Activated CD8-positive, alpha-beta memory T cell treated with anti-CD3 and anti-CD28 coated beads for 24 hours (primary cell): ENCODE measurements around the gene GNAL.

ENCODE experiments used
- DNase-seq: peaks from one replicate; pipeline ENCODE4 v3.0.0-alpha.2; 2020

The GNAL gene

DNA sequence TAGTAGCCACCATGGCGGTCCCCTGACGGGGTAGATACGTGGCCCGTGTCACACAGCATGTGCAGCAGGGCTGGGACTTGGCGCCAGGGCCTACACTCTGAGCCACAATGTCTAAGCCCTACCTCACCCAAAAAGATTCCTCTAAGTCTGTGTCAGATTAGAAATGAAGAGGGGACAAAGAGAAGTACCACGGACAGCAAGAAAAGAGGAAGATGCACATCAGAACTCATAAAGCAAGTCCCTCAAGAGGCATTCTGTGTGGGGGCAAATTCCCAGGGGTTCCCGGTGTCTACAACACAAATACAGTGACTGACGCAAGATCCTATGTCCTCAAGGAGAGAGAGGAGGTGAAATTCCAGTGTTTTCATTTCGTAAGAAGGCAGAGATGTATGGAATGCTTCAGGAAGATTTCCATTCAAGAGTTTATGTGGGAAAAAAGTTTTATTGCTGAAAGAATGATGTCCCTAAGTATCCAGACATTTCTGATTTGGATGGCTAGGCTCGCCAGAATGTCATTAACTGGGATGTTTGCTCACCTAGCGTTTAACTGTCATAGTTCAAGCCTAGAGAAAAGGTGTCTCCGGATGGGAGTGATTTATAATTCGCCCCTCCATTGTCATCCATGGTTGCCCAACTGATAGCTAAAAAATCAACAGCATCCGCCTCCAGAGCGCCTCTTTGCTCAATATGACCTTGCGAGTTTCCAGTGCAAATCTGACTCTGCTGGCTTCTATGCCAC is 86.5 kb downstream of the GNAL start:
- no peak for DNase-seq

DNA sequence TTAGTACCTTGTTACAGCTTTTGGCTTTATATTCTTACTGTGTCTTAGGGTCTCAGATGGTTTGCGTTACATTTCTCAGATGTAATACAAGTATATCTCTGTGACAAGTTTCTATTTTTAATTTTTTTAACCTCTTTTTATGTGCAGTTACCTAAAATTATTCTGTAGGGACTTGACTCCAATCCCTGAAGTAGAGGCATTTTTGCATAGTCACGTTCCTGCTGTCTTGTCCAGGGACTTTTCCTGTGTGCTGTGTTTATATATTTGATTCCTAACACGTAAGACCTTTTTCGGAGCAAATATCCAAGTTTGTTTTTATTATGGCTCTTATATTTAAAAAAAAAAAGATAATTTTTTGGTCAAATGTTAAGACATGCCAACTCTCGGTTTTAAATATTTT is 91.0 kb downstream of the GNAL start:
- DNase-seq = no peak

DNA sequence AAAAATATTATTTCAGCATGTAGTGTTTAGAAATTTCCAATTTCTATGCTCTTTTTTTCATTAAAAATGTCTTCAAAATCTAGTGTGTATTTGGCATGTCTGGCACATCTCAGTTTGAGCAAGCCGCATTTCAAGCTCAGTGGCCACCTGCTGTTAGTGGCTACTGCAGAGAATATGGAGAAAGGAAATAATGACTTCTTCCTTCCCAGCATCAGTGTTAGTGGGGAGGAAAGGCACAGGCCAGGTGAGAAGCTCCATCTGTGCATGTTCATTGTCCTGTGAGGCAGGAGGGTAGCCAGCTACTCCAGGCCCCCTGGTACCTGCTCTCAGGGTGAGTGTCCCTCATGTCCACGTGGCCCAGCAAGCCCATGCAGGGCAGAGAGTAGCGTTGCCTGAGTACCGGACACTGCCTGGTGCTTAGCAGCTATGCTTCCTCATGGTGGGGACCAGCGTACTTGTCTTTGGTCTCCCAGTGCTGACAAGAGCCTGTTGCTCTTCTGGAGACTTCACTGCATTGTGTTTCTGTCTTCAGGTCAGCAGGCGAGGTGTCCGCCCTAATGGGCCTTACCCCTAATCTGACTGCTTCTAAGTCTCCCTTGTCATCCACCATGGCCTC is 94.8 kb downstream of the GNAL start:
- no peak for DNase-seq

DNA sequence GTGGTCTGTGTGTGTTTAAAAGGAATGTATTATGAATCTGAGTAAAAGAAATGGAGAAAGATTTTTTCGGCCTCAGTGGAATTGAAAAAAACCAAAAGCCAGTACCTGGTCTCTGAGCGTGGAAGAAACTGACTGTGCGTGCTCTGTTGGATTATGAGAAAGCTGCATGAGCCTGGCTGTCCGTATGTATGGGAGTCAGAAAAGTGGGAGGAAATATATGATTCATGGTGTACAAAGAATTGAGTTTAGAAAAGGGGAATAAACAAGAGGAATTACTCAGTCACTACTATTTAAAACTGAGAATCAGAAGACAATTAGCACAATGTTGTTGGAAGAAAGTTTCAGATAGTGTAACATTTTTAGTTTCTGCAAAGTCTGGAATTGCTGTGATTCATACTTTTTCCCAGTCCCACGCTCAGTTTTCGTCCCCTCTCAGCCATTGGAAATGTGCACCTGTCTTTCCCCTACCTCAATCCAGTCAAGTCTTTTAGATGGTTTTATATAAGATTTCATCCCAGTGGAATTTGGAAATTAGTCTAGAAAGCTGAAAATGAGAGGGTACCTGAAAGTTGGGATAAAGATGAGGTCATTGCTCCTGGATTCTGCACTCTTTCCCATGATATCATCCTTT is 95.7 kb downstream of the GNAL start:
- no peak for DNase-seq

DNA sequence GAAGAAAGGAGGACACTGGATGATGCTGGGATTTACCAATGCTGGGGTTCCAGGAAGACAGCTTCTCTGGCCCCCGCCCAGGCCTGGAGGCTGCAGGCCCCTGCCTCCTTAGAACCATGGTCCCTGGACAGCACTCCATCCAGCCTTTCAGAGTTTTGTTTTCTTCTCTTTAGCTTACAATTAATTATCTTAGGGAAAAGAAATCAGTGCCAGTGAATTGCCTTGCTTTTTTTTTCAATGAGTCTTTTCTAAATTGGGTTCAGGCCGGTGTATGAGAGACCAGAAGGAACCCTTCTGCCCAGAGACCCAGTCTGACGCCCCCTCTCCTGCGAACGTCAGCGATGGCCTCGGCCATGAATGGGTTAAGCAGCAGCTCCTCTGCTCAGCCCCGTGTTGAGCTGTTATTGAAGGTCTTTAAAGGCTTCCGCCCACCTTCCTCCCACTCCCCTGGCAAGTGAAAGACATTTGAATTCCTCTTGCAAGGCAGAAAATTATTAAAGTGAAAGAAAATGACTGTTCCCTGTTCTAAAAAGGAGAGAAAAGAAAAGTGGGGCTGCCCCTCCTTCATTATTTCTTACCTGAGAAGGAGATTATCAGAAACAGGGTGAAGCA is 96.5 kb downstream of the GNAL start:
- no peak for DNase-seq

DNA sequence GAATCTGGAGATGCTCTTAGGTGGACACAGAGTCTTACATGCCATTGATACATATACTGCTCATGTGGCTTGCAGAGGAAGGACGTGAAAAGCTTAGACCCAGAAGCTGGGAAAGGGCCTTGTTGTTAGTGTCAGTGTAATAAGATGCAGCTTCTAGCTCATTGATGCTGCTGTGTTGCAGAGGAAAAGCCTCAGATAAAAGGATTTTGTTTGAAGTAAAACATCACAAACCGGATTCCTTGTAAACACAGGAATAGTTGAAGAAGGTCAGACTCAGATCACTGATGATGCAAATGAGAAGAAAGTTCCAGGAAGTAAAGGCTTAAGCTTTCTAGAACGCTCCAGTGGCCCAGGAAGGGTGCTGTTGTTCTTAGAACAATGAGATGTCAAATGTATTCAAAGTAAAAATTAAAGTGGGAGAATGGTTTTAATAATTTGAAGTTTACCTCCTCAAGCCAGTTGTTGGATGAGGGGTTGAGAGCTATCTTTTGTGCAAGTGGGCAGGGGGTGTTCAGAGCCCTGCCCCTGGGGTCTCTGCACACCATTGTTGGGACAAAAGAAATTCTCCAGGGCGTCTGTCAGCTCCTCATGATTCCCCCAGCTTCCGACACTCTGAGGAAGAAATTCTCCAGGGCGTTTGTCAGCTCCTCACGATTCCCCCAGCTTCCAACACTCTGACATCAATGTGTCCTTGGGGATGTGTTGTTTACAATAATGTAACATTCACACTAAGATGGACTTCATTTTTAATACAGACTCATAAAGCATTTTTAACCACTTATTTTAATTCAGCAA is 100.8 kb downstream of the GNAL start:
- DNase-seq = no peak

DNA sequence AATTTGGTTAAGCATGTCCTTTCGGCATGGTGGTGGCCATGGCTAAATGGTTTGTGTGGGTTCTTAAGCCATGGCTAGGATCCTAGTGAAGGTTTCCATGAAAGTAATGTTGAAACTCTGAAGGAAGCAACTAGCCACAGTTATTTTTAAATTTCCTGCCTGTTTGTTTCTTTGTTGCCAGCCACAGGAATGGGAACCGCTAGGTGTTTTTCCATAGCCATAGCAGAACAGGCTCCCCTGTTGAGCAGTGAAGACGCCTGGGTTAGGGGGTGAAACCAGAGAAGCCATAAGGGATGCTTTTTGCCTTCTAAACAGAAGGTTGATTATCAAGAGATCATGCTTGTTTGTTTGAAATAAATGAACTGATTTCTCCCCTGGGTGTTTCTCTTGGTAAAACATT is 102.1 kb downstream of the GNAL start:
- no peak for DNase-seq

DNA sequence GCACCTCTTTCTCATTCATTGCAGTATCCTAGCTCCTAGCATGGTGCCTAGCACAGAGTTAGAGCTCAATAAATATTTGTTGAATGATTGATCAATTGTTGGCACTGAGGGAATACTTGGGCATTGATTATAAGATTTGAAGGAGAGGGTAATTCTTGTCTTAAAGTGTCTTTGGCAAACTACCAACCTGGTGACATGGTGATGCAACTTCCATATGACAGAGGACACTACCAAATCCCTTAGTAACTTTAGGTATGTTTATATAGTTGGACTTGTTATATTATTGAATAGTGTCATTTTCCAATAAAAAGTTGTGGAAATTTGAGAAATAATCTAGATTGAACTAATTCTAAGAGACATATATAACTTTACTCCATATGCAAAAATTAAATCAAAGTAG is 103.6 kb downstream of the GNAL start:
- DNase-seq = no peak

DNA sequence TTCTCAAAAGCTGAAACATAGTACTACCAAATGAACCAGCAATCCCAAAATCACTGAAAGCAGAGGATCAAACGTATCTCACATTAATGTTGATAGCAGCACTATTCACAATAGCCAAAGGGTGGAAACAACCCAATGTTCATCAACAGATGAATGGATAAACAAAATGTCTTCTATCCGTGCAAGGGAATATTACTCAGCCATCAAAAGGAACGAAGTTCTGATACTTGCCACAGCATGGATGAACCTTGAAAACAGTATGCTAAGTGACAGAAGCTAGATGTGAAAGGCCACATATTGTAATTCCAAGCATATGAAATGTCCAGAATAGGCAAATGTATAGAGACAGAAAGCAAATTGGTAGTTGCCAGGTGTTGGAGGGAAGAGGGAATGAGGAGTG is 105.1 kb downstream of the GNAL start:
- DNase-seq = no peak

DNA sequence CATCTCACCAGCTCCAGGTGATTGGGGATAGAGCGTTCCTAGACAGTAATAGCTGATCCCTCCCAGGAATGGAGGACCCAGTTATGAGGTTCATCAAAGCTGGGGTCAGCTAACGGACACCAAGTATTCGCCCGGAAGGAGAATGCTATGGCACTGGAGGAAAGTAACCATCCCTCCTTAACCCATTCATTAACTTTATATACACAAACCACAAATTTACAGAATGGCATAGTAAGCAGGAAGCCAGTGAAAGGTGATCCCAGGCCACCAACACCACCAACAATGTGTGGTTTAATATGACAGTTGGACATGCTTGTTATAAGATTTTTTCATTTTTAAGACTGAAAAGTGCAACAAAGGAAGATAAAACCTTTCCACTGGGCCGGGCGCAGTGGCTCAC is 106.9 kb downstream of the GNAL start:
- DNase-seq = no peak

DNA sequence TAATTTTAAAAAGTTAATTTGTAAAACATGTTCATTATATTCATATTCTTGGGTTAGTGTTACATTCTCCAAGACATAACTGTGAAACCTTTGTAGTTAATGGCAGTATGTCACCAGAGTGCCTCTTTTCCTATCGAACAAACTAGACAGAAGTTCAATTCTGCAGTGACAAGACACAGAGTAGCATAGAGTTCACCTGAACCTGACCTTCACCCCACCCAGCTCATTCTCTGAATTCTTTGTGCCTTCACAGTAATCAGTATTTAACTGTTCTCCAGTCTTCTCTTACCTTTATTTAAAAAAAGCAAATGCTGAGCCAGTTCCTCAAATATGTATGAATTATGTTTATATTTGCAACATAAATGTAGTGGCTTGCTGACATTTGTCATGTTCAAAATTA is 109.2 kb downstream of the GNAL start:
- DNase-seq = no peak

DNA sequence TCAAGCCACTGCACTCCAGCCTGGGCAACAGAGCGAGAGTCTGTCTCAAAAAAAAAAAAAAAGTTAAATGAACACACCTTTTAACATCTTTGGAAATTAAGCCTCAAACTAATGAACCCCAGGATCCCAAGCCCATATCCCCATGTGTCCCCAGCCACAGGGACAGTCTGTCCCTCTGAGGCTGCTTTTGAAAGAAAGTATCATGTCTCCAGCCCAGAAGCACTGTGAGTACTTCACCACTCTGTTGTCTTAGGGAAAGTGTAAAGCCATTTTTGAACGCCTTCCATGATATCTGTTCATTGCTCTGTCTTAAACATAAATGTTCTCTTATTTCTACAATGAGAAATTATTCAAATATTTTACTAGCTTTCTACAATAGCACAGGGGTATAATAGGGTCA is 110.0 kb downstream of the GNAL start:
- DNase-seq = no peak

DNA sequence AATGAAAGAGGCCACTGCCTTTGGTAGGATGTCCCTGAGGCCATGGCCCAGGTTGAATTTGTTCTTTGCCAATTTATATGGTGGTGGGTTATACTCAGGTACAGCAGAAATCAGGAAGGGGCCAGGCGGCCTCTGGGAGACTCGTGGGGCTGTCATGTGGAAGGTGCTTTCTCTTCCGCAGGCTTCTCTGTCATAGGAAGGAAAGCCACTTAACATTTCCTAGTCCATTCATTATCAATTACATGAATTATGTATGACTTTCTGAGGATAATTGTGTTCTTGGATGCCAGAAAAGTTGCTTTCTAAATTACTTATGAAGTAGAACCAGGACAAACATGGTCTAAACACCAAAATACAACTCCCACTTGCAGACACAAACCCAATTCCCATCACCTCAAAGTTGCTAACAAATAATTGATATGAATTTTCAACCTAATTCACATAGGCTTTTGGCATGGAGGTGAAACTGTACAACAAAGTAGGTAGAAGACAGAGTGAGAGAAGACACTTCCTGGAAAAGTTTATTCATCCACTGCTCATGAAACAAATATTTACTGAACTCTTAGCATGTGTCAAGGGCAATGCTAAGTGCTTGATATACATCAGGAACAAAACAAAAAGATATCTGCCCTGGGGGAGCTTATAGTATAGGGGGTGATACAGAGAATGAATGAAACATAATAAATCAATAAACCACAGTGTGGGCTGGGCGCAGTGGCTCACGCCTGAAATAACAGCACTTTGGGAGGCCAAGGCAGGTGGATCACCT is 111.7 kb downstream of the GNAL start:
- DNase-seq = no peak

DNA sequence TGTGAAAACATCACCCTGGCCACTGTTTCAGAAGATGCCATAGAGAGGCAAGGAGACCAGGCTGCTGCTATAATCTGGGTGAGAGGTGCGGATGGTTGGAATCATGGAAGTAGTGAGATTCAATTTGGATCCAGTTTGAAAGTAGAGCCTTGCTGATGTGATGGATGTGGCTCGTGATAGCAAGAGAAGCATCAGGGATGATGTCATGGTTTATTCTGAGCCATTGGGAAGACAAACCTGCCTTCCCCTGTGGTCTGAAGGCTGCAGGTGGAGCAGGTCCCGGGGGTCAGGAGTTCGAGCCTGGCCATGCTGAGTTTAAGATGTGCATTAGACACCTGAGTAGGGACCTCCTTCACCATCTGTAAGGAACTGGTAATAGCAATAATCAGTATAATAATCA is 112.5 kb downstream of the GNAL start:
- DNase-seq = no peak

DNA sequence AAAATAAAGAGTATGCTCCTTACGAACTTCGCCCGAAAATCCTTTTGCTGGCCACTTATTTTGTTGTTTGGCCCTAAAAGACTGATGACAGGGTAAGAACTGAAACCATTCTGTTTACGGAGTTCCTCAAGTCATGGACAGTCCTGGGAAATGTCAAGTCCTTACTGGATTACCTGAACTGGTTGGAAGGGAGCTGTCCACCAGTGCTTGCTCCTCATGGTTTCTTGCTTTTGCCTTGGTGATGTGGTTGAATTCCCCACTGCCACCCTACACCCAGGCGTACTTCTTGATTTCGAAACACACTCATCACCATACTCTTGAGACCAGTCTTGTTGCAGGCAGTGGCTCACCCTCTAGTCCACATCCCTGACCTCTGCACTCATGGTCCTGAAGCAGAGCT is 113.1 kb downstream of the GNAL start:
- DNase-seq = no peak

DNA sequence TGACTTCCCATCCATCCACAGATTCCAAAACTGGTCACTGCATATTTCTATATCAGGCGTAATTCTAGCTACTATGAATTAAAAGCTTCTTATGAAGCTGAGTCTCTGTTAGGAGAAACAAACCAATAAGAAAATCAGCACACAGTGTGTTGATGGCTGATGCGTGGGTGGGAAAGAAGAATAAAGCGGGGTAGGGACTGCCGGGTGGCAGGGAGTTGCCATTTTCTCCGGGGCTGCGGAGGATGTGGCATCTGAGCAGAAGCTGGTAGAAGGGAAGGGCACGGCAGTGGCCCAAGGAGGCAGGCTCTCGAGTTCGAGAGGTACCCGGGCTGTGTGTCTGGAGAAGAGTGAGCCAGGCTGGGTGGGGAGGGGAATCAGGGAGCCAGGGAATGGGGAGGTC is 113.5 kb downstream of the GNAL start:
- DNase-seq = no peak

DNA sequence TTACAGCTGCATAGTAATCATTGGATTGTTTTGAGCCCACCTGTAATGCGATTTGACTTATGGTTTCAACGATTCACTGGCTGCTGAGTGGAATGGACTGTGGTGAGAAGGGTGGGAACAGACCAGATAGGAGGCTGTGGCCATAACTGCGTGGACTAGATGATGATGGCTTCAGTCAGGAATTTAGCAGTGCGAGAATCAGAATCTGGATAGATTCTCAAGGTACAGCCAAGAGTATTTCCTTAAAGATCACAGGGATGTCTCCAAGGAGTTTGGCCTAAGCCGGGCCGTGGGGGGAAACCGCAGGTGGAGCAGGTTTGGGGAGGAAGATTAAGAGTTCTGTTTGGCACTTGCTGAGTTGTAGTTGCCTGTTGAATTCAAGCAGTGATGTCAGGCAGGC is 118.2 kb downstream of the GNAL start:
- DNase-seq = no peak

DNA sequence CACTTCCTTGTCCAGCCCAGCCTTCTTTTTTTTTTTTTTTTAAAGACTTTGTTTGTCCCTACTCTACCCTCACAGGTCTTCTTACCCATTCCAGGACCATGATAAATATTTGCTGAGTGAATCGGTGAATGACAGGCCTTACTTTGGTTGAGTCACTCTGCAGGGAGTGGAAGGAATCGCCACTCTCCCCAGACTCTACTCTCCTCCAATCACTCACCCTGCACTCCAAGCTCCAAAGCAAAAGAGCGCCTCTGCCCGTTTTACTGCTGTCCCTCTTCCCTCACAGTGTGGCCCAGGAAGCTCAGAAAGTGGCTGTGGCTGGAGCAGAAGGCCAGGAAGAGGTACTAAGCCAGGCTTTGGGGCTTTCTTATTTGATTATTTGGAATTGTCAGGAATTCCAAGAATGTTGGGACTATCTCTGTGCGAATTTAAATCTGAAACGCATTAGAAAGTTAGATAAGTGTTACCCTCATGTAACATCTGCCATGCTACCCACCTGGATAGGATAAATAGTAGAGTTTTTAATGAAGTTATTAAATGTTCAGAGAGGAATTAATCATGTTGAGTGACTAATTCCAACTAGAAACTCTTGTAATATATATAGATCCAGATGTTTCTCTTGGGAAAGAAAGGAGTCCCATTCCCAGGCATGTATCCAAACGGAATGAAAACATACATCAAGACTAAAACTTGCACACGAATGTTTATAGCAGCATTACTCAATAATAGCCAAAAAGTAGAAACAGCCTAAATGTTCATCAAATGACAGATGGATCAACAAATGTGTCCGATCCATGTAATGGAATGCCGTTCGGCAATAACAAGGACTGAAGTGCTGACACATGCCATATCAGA is 119.2 kb downstream of the GNAL start:
- DNase-seq = no peak

DNA sequence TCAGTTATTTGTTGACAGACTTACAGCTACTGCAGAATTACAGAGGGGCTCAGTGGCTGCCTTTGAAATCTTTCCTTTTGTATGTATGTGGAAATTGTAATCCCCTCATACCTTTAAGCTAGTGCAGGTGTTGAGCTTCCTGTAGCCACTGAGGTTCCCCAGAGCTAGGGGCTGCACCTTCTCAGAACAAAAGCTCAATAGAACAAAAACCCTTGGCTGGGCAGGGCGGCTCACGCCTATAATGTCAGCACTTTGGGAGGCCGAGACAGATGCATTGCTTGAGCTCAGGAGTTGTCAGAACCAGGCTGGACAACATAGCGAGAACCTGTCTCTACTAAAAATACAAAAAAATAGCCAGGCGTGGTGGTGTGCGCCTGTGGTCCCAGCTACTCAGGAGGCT is 120.8 kb downstream of the GNAL start:
- DNase-seq = no peak

DNA sequence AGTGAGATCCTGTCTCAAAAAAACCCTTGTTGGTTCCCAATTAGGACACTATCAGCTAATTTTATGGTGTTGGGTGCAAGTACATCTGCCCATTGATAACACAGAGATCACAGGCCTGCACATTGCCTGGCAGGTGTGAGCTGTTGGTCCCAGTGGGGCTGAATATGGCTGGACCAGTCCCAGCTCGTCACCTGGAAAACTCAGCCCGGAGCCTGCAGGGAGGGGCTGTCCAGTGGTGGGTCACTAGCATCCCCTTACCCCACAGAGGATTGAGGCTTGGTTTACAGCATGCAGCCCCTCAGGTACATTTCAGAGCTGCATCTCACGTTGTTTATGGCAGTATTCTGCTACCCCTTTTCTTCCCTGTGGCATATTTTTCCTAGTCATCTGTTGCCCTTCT is 121.3 kb downstream of the GNAL start:
- DNase-seq = no peak

DNA sequence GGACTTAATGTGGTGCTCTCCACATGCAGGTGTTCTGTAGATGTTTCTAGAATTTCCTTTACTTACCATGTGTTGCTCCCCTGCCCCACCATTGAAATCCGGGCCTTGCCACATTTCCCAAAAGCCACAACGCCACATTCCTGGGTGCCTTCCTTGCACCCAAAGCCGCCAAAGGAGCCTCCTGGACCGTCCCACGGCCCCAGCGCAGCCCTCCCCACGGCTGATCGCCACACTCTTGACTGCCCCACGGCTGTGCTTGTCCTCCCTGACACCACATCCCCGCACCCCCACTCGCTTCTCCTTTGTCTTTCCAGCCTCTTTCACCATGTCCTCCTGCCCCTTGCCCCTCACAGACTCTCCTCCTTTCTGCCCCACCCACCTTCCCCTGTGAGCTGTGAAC is 121.9 kb downstream of the GNAL start:
- no peak for DNase-seq

DNA sequence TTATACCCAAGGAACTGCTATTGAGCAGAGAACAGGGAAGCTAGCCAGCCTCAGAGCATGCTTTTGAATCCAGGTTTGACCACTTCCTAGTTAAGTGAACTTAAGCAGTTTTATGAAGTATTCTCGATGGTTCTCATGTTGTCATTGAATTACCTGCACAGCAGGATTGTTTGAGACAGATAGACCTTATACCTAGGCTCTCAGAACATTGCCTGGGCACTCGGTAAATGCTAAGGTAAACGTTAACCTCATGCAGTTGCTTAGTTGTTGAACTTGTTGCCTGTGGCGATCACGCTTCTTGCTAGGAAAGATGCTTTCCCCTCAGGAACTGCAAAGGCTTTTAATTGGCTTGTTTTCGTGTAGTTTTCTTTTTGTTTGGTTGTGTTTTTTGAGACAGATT is 128.2 kb downstream of the GNAL start:
- DNase-seq = no peak
